Muscle of leg (tissue), 11 donors: Measurements from ENCODE around the gene SLC4A4. TPM values are rescaled to one million over a fixed set of nuclear protein-coding genes. Genes with fewer than 3 reads are reported as not detected.

ENCODE experiments used
- DNase-seq: peaks from one replicate; pipeline ENCODE4 v3.0.0; 2013
- H3K27ac ChIP-seq: one replicate; pipeline ENCODE4 v1.5.1; 2013; ENCODE audit warnings: mild to moderate bottlenecking, low read length, control low read depth
- H3K27me3 ChIP-seq: one replicate; pipeline ENCODE4 v1.6.1; 2013; ENCODE audit warnings: low read length; ENCODE audit not compliant: control insufficient read depth, insufficient read depth
- H3K36me3 ChIP-seq: one replicate; pipeline ENCODE4 v1.6.1; 2013; ENCODE audit warnings: low read length; ENCODE audit not compliant: control insufficient read depth, insufficient read depth
- H3K4me1 ChIP-seq: one replicate; pipeline ENCODE4 v1.6.1; 2013; ENCODE audit warnings: low read length; ENCODE audit not compliant: control insufficient read depth, insufficient read depth
- H3K4me3 ChIP-seq: one replicate; pipeline ENCODE4 v1.5.1; 2013; ENCODE audit warnings: low read length, control low read depth
- H3K9me3 ChIP-seq: replicated peaks from 2 replicates; pipeline ENCODE4 v1.6.1; 2013; ENCODE audit warnings: low read depth, low read length; ENCODE audit not compliant: control insufficient read depth
- WGBS: methylation state at CpG from one replicate; pipeline ENCODE4 v1.1.5; 2013; ENCODE audit warnings: missing lambda C conversion rate; ENCODE audit not compliant: insufficient coverage; 5-methylcytosine and 5-hydroxymethylcytosine counted together
- polyA plus RNA-seq, 8 donors: library from polyadenylated mRNA; unstranded; fragments of 120-200 nt; gene quantifications; one replicate each; pipeline versions ENCODE4 v1.2.1 to v1.2.3, GENCODE V29; 2013; ENCODE audit warnings: inconsistent platforms in 1 of 8, low replicate concordance in 1 of 8; ENCODE audit not compliant: insufficient read length in 8 of 8, insufficient read depth in 1 of 8
- total RNA-seq: library from RNA; stranded (reverse); fragments of 120-200 nt; gene quantifications from one replicate; pipeline ENCODE4 v1.2.4, GENCODE V29; 2013

SLC4A4 gene
- total and polyA plus RNA-seq, 9 donors, result 6.7 to 14.9 (median 10.1) TPM

GRCh38 chr4:71604785-71605184, 266.0 kb downstream of the SLC4A4 start:
- Histone ChIP-seq H3K36me3 (no peaks in the 10 kb centered on the region), H3K4me1 (no peaks in the 10 kb centered on the region), H3K27ac (no peak overlapping the region), H3K4me3 (no peak overlapping the region), H3K27me3 (no peaks in the 10 kb centered on the region), H3K9me3 (no peaks in the 10 kb centered on the region)
- WGBS, result 82% methylated on average over 5 of the region's 5 CpGs
- no peak for DNase-seq

GRCh38 chr4:71607109-71607508, 268.3 kb downstream of the SLC4A4 start:
- H3K36me3 ChIP-seq, result no peaks in the 10 kb centered on the region
- DNase-seq, result no peak
- H3K27ac ChIP-seq, result no peak overlapping the region
- WGBS, result 70% methylated on average over 3 of the region's 5 CpGs
- no peaks in the 10 kb centered on the region for H3K9me3 ChIP-seq
- H3K27me3 ChIP-seq, result no peaks in the 10 kb centered on the region
- no peaks in the 10 kb centered on the region for H3K4me1 ChIP-seq
- no peak overlapping the region for H3K4me3 ChIP-seq

GRCh38 chr4:71607780-71608677, 269.2 kb downstream of the SLC4A4 start:
- Histone ChIP-seq H3K4me3 (no peak overlapping the region), H3K9me3 (no peaks in the 10 kb centered on the region), H3K27ac (no peak overlapping the region), H3K27me3 (no peaks in the 10 kb centered on the region), H3K4me1 (no peaks in the 10 kb centered on the region), H3K36me3 (no peaks in the 10 kb centered on the region)
- no peak for DNase-seq
- WGBS, result 80% methylated on average over 1 of the region's 3 CpGs

- Histone ChIP-seq H3K9me3 (no peaks in the 10 kb centered on the region), H3K4me3 (no peak overlapping the region), H3K36me3 (no peaks in the 10 kb centered on the region), H3K4me1 (no peaks in the 10 kb centered on the region), H3K27me3 (no peaks in the 10 kb centered on the region), H3K27ac (no peak overlapping the region)
- no peak for DNase-seq
- WGBS, result 71% methylated on average over 2 of the region's 2 CpGs
Observed at GRCh38 chr4:71608678-71609071, 269.9 kb downstream of the SLC4A4 start.

GRCh38 chr4:71609167-71609566, 270.3 kb downstream of the SLC4A4 start:
- Histone ChIP-seq H3K27me3 (no peaks in the 10 kb centered on the region), H3K4me3 (no peak overlapping the region), H3K36me3 (no peaks in the 10 kb centered on the region), H3K9me3 (no peaks in the 10 kb centered on the region), H3K27ac (no peak overlapping the region), H3K4me1 (no peaks in the 10 kb centered on the region)
- DNase-seq, result no peak
- no CpG with 5 or more reads among the region's 2 CpGs for WGBS

GRCh38 chr4:71609651-71610050, 270.8 kb downstream of the SLC4A4 start:
- Histone ChIP-seq H3K4me1 (no peaks in the 10 kb centered on the region), H3K36me3 (no peaks in the 10 kb centered on the region), H3K27ac (no peak overlapping the region), H3K9me3 (no peaks in the 10 kb centered on the region), H3K4me3 (no peak overlapping the region), H3K27me3 (no peaks in the 10 kb centered on the region)
- no peak for DNase-seq

- H3K36me3 ChIP-seq, result no peaks in the 10 kb centered on the region
- no peak overlapping the region for H3K27ac ChIP-seq
- no peak overlapping the region for H3K4me3 ChIP-seq
- no peak for DNase-seq
- no CpG with 5 or more reads among the region's 2 CpGs for WGBS
- no peaks in the 10 kb centered on the region for H3K27me3 ChIP-seq
- no peaks in the 10 kb centered on the region for H3K4me1 ChIP-seq
- H3K9me3 ChIP-seq, result no peaks in the 10 kb centered on the region
Observed at GRCh38 chr4:71614621-71615020, 275.8 kb downstream of the SLC4A4 start.

- no peak overlapping the region for H3K27ac ChIP-seq
- 90% methylated on average over 2 of the region's 3 CpGs for WGBS
- H3K9me3 ChIP-seq, result no peaks in the 10 kb centered on the region
- no peak for DNase-seq
- H3K27me3 ChIP-seq, result no peaks in the 10 kb centered on the region
- no peak overlapping the region for H3K4me3 ChIP-seq
- H3K36me3 ChIP-seq, result no peaks in the 10 kb centered on the region
- no peaks in the 10 kb centered on the region for H3K4me1 ChIP-seq
Observed at GRCh38 chr4:71616168-71616811, 277.5 kb downstream of the SLC4A4 start.
